T-cell (primary cell): ENCODE results near the gene CUL5. TPM values are rescaled to one million over a fixed set of nuclear protein-coding genes. Genes with fewer than 3 reads are reported as not detected.

Experiments used
- ATAC-seq, 4 experiments: fragments of 200-7000 bp in 3 of 4; fragments of 150-1000 bp in 1 of 4; cut with Tn5 transposase; replicated peaks in 1 of 4; 1 replicate in 3 of 4; 2 replicates in 1 of 4; pipeline ENCODE4 v1.10.0; 2021; ENCODE audit warnings: moderate library complexity in 3 of 4, mild to moderate bottlenecking in 2 of 4, moderate number of reproducible peaks in 1 of 4
- CTCF ChIA-PET, 2 donors: fragments of 300-600 bp; sonication (Branson Sonifier 250); formaldehyde crosslinking; loops; one replicate each; lab custom pipeline; 2022; ENCODE audit warnings: antibody characterized with exemption in 2 of 2; lab: Charles Lee
- POLR2A ChIA-PET, 2 donors: fragments of 300-600 bp; sonication (Branson Sonifier 250); formaldehyde crosslinking; loops; one replicate each; lab custom pipeline; 2022; ENCODE audit warnings: antibody characterized with exemption in 2 of 2; lab: Charles Lee
- DNase-seq, 35 experiments: peaks; one replicate each; pipeline versions ENCODE4 v3.0.0 to v3.0.0-alpha.2; 2013 to 2023
- H3K27ac ChIP-seq: one replicate; pipeline ENCODE4 v1.5.1; 2013; ENCODE audit warnings: low read length
- H3K27me3 ChIP-seq, 2 experiments: replicated peaks in 1 of 2; 1 replicate in 1 of 2; 2 replicates in 1 of 2; pipeline versions ENCODE4 v1.6.1 to v1.7.0; 2013; ENCODE audit warnings: low read length in 1 of 2, mixed read lengths in 1 of 2; ENCODE audit not compliant: control insufficient read depth in 2 of 2, insufficient read depth in 2 of 2; ENCODE audit errors: extremely low read depth in 1 of 2
- H3K36me3 ChIP-seq, 2 donors: 1 replicate in 1 of 2; 2 replicates in 1 of 2; pipeline versions ENCODE4 v1.6.1 to v1.7.0; 2013; ENCODE audit warnings: low read length in 1 of 2; ENCODE audit not compliant: control insufficient read depth in 2 of 2, insufficient read depth in 1 of 2; ENCODE audit errors: extremely low read depth in 1 of 2
- H3K4me1 ChIP-seq, 2 experiments: 1 replicate in 1 of 2; 2 replicates in 1 of 2; pipeline versions ENCODE4 v1.6.1 to v1.7.0; 2013; ENCODE audit warnings: low read length in 2 of 2, mixed read lengths in 1 of 2; ENCODE audit not compliant: insufficient read depth in 2 of 2, control insufficient read depth in 1 of 2; ENCODE audit errors: extremely low read depth in 1 of 2
- H3K4me3 ChIP-seq, 2 donors: 1 replicate in 1 of 2; 2 replicates in 1 of 2; pipeline versions ENCODE4 v1.5.1 to v1.7.0; 2013; ENCODE audit warnings: mild to moderate bottlenecking in 2 of 2, low read length in 1 of 2, moderate library complexity in 1 of 2; ENCODE audit not compliant: control insufficient read depth in 1 of 2; ENCODE audit errors: extremely low read depth in 1 of 2
- H3K9me3 ChIP-seq: 2 replicates; pipeline ENCODE4 v1.7.0; 2013
- H3K27ac Mint-ChIP-seq, 2 donors: one replicate each; pipeline ENCODE4 v1.8.0; 2020 to 2021; ENCODE audit warnings: mild to moderate bottlenecking in 2 of 2, mixed read lengths in 2 of 2
- H3K27me3 Mint-ChIP-seq, 2 donors: one replicate each; pipeline ENCODE4 v1.8.0; 2021 to 2022; ENCODE audit warnings: mixed read lengths in 2 of 2
- H3K36me3 Mint-ChIP-seq: one replicate; pipeline ENCODE4 v1.8.0; 2021; ENCODE audit warnings: mixed read lengths
- H3K4me1 Mint-ChIP-seq, 3 donors: one replicate each; pipeline ENCODE4 v1.8.0; 2020 to 2022; ENCODE audit warnings: mixed read lengths in 3 of 3, mild to moderate bottlenecking in 1 of 3
- H3K4me3 Mint-ChIP-seq, 3 donors: one replicate each; pipeline ENCODE4 v1.8.0; 2020 to 2022; ENCODE audit warnings: mild to moderate bottlenecking in 3 of 3, mixed read lengths in 3 of 3, moderate library complexity in 3 of 3
- H3K9me3 Mint-ChIP-seq, 3 donors: one replicate each; pipeline ENCODE4 v1.8.0; 2020 to 2022; ENCODE audit warnings: mixed read lengths in 3 of 3
- WGBS: methylation state at CpG from one replicate; pipeline ENCODE4 v1.1.5; 2013; ENCODE audit warnings: missing lambda C conversion rate; ENCODE audit not compliant: insufficient coverage; 5-methylcytosine and 5-hydroxymethylcytosine counted together
- total RNA-seq, 35 experiments: library from RNA in 6 of 35; stranded (reverse) in 6 of 35; fragments of 120-200 nt in 1 of 35; gene quantifications; one replicate each; pipeline versions ENCODE4 v1.2.1 to v1.2.4 and lab custom pipeline; 2013 to 2026

CUL5 gene
- total RNA-seq, 5 donors from 2014 or later (not counting 1 experiment from before 2014, with no cell fraction given), result 36.2 to 50.6 (median 42.7) TPM

GRCh38 chr11:107999759-108000455, 8.8 kb upstream of the CUL5 start:
- 64% methylated on average over 2 of the region's 6 CpGs for WGBS
- Histone ChIP-seq H3K9me3 (no peaks in the 10 kb centered on the region), H3K4me3 (no peak overlapping the region), H3K4me1 (no peaks in the 10 kb centered on the region), H3K27me3 (peaks cover 0 to 8% of the 10 kb centered on the region in 2 experiments), H3K27ac (no peak overlapping the region), H3K36me3 (no peaks in the 10 kb centered on the region)
- no peaks in the 10 kb centered on the region for H3K9me3 Mint-ChIP-seq
- H3K27me3 Mint-ChIP-seq, result peaks cover 2 to 13% of the 10 kb centered on the region in 2 donors
- H3K4me3 Mint-ChIP-seq, result no peak overlapping the region
- ChIA-PET CTCF (interaction anchor here (0.6 to 1.8 kb wide), 3 partner anchors 9 to 73 kb away, joined by 3 to 8 read pairs (median 5); partner anchors contain the start of gene CUL5 (in 1 of the 2)), POLR2A (no interaction called here)
- peaks cover 0 to 6% (median 2%) of the 10 kb centered on the region in 3 donors for H3K4me1 Mint-ChIP-seq
- H3K27ac Mint-ChIP-seq, result no peak overlapping the region
- DNase-seq (peak in 29 of 35 experiments; percentile 2 to 60 (median 14)), ATAC-seq (peak; percentile 71 to 95 (median 80))
- H3K36me3 Mint-ChIP-seq, result no peaks in the 10 kb centered on the region

DNA sequence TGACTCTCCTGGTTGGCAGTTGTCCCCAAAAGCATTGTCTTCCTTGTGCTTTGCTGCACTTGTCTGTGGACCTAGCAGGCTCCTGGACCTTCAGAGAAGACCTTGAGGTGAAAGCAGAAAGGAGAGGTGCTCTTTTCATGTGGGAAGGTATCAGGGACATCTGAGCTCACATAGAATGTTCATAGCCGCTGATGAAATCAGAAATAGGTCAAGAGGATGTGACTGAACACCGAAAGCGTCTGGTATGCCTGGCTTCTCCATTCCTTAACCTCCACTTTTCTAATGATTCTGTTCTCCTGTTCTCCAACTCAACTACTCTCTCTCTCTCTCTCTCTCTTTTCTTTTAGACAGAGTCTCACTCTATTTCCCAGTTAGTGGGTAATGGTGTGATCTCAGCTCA, 6.2 kb upstream of the CUL5 start:
- H3K4me1 ChIP-seq, result no peaks in the 10 kb centered on the region
- DNase-seq, result no peak
- Mint-ChIP-seq H3K36me3 (no peaks in the 10 kb centered on the region), H3K27me3 (peaks cover 0 to 4% of the 10 kb centered on the region in 2 donors), H3K4me1 (peaks cover 0 to 6% (median 2%) of the 10 kb centered on the region in 3 donors), H3K9me3 (no peaks in the 10 kb centered on the region), H3K4me3 (no peak overlapping the region), H3K27ac (no peak overlapping the region)
- H3K27me3 ChIP-seq, result peaks cover 0 to 1% of the 10 kb centered on the region in 2 experiments
- ChIA-PET CTCF (interaction anchor here in 1 of 2 donors (1.2 kb wide), 1 partner anchor 12 kb away, joined by 3 read pairs; no protein-coding TSS in a partner anchor), POLR2A (interaction anchor here in 1 of 2 donors (0.7 kb wide), 1 partner anchor 78 kb away, joined by 7 read pairs; no protein-coding TSS in a partner anchor)
- 67% methylated on average over 3 of the region's 3 CpGs for WGBS
- ATAC-seq, result no peak
- H3K9me3 ChIP-seq, result no peaks in the 10 kb centered on the region
- H3K4me3 ChIP-seq, result no peak overlapping the region
- H3K36me3 ChIP-seq, result no peaks in the 10 kb centered on the region
- no peak overlapping the region for H3K27ac ChIP-seq

DNA sequence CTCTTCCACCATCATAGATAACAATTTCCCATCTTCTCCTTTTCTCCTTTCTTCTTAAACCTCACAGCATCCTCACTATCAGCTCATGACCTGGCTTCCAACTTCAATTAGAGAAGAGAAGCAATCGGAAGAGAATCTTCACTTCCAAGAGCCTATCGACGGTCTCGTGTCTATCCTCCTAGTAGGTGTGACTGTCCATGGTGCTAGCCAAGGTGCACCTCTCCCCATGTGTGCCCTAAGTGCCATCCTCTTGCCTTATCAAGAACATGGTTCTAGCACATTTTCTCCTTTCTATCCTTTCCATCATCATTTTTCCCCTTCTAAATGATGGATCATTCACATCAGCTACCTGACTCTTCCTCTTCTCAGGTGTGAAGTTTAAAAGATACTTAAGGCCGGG, 5.1 kb upstream of the CUL5 start:
- Mint-ChIP-seq H3K4me3 (no peak overlapping the region), H3K9me3 (no peaks in the 10 kb centered on the region)

GRCh38 chr11:108007819-108008218, 879 bp upstream of the CUL5 start:
- Mint-ChIP-seq H3K27ac (no peak overlapping the region), H3K4me1 (peaks cover 5 to 23% (median 12%) of the 10 kb centered on the region in 3 donors), H3K9me3 (no peaks in the 10 kb centered on the region), H3K4me3 (peak overlapping the region in 2 of 3 donors; percentile 13 to 98), H3K36me3 (no peaks in the 10 kb centered on the region), H3K27me3 (no peaks in the 10 kb centered on the region)
- Histone ChIP-seq H3K9me3 (no peaks in the 10 kb centered on the region), H3K27me3 (no peaks in the 10 kb centered on the region), H3K4me1 (peaks cover 20 to 23% of the 10 kb centered on the region in 2 experiments), H3K36me3 (no peaks in the 10 kb centered on the region), H3K27ac (no peak overlapping the region), H3K4me3 (no peak overlapping the region)
- CTCF ChIA-PET, result interaction anchor here (0.7 to 1.1 kb wide), 3 partner anchors 12 to 650 kb away, joined by 3 read pairs; no protein-coding TSS in a partner anchor
- no peak for ATAC-seq
- 98% methylated on average over 13 of the region's 18 CpGs for WGBS
- POLR2A ChIA-PET, result no interaction called here
- no peak for DNase-seq

More for the DNA sequence above, 5.1 kb upstream of the CUL5 start:
- Mint-ChIP-seq H3K27me3 (peaks cover 0 to 4% of the 10 kb centered on the region in 2 donors), H3K4me1 (peaks cover 0 to 6% (median 4%) of the 10 kb centered on the region in 3 donors), H3K27ac (no peak overlapping the region), H3K36me3 (no peaks in the 10 kb centered on the region)
- H3K36me3 ChIP-seq, result no peaks in the 10 kb centered on the region
- WGBS, result 91% methylated on average over 4 of the region's 5 CpGs
- DNase-seq (no peak), ATAC-seq (no peak)
- POLR2A ChIA-PET, result no interaction called here
- CTCF ChIA-PET, result interaction anchor here in 1 of 2 donors (1.2 kb wide), 1 partner anchor 11 kb away, joined by 3 read pairs; no protein-coding TSS in a partner anchor
- peaks cover 2 to 4% of the 10 kb centered on the region in 2 experiments for H3K4me1 ChIP-seq
- no peaks in the 10 kb centered on the region for H3K27me3 ChIP-seq
- no peaks in the 10 kb centered on the region for H3K9me3 ChIP-seq
- no peak overlapping the region for H3K4me3 ChIP-seq
- H3K27ac ChIP-seq, result no peak overlapping the region

- H3K4me1 Mint-ChIP-seq, result peaks cover 8 to 26% (median 12%) of the 10 kb centered on the region in 3 donors
- CTCF ChIA-PET, result interaction anchor here (0.5 to 1.9 kb wide), 12 partner anchors 10 to 655 kb away, joined by 3 to 13 read pairs (median 5); partner anchors contain the start of gene DDX10 (in 1 of the 2)
- H3K27ac ChIP-seq, result peak overlapping the region; percentile 97
- H3K4me3 ChIP-seq, result peak overlapping the region; percentile 99
- POLR2A ChIA-PET, result interaction anchor here (0.5 to 1.2 kb wide), 2 partner anchors 125 to 552 kb away, joined by 4 to 7 read pairs; partner anchors contain the start of gene CWF19L2 (in 1 of the 2)
- peaks cover 0 to 6% of the 10 kb centered on the region in 2 donors for H3K36me3 ChIP-seq
- H3K9me3 ChIP-seq, result no peaks in the 10 kb centered on the region
- H3K4me3 Mint-ChIP-seq, result peak overlapping the region in 2 of 3 donors; percentile 98 to 99
- WGBS, result under 1% methylated on average over 26 of the region's 31 CpGs
- H3K27me3 ChIP-seq, result no peaks in the 10 kb centered on the region
- H3K36me3 Mint-ChIP-seq, result no peaks in the 10 kb centered on the region
- H3K27me3 Mint-ChIP-seq, result no peaks in the 10 kb centered on the region
- H3K27ac Mint-ChIP-seq, result peak overlapping the region; percentile 93 to 95
- ATAC-seq (no peak), DNase-seq (peak in 1 of 35 experiments; percentile 3)
- H3K9me3 Mint-ChIP-seq, result no peaks in the 10 kb centered on the region
- H3K4me1 ChIP-seq, result peaks cover 20 to 23% of the 10 kb centered on the region in 2 experiments
Measured at GRCh38 chr11:108009497-108010370, 1.0 kb downstream of the CUL5 start.
